Ascending aorta (tissue), 2 donors: ENCODE results near the gene BDNF. TPM values are rescaled to one million over a fixed set of nuclear protein-coding genes. Genes with fewer than 3 reads are reported as not detected.

Experiments used
- DNase-seq, 2 donors: peaks; one replicate each; pipeline ENCODE4 v3.0.0-alpha.2; 2019; ENCODE audit warnings: low spot score in 2 of 2
- H3K27ac ChIP-seq, 2 donors: fragments of 200-600 bp; sonication (generic); one replicate each; pipeline ENCODE4 v1.5.1; 2016 to 2017; ENCODE audit warnings: mild to moderate bottlenecking in 1 of 2
- H3K27me3 ChIP-seq: fragments of 200-600 bp; sonication (generic); one replicate; pipeline ENCODE4 v1.5.1; 2017
- H3K36me3 ChIP-seq, 2 donors: fragments of 200-600 bp; sonication (generic); one replicate each; pipeline ENCODE4 v1.5.1; 2016
- H3K4me1 ChIP-seq, 2 donors: fragments of 200-600 bp; sonication (generic); one replicate each; pipeline ENCODE4 v1.5.1; 2016 to 2017; ENCODE audit warnings: mild to moderate bottlenecking in 1 of 2
- H3K4me3 ChIP-seq, 2 donors: fragments of 200-600 bp; sonication (generic); one replicate each; pipeline ENCODE4 v1.5.1; 2016 to 2017; ENCODE audit warnings: mild to moderate bottlenecking in 1 of 2
- H3K9me3 ChIP-seq, 2 donors: fragments of 200-600 bp; sonication (generic); one replicate each; pipeline ENCODE4 v1.5.1; 2016
- intact Hi-C: fragments of 100-400 bp; cut with DNase I; formaldehyde crosslinking; loops from one replicate; pipeline ENCODE4 v1.15.1; 2023
- total RNA-seq: library from RNA; depleted of rRNA; stranded (reverse); fragments of >200 nt; gene quantifications from one replicate; pipeline ENCODE4 v1.1.0, GENCODE V29; 2016
- TF ChIP-seq, protein P1 (sequence below), 3 experiments: fragments of 200-600 bp in 2 of 3; fragments of 450-650 bp in 1 of 3; sonication (generic) in 2 of 3; IDR thresholded peaks; one replicate each; pipeline ENCODE4 v1.5.1; 2016 to 2019; ENCODE audit warnings: antibody characterized with exemption in 3 of 3, mild to moderate bottlenecking in 1 of 3, moderate library complexity in 1 of 3

BDNF gene
- total RNA-seq, 1 donor from 2014 or later = 4.7 TPM

- Histone ChIP-seq H3K9me3 (no peaks in the 10 kb centered on the region), H3K36me3 (no peaks in the 10 kb centered on the region), H3K4me1 (no peaks in the 10 kb centered on the region), H3K4me3 (no peak overlapping the region), H3K27ac (no peak overlapping the region), H3K27me3 (no peaks in the 10 kb centered on the region)
- intact Hi-C loops = no loop called here
- no peak for DNase-seq
- TF ChIP-seq, protein P1, sequence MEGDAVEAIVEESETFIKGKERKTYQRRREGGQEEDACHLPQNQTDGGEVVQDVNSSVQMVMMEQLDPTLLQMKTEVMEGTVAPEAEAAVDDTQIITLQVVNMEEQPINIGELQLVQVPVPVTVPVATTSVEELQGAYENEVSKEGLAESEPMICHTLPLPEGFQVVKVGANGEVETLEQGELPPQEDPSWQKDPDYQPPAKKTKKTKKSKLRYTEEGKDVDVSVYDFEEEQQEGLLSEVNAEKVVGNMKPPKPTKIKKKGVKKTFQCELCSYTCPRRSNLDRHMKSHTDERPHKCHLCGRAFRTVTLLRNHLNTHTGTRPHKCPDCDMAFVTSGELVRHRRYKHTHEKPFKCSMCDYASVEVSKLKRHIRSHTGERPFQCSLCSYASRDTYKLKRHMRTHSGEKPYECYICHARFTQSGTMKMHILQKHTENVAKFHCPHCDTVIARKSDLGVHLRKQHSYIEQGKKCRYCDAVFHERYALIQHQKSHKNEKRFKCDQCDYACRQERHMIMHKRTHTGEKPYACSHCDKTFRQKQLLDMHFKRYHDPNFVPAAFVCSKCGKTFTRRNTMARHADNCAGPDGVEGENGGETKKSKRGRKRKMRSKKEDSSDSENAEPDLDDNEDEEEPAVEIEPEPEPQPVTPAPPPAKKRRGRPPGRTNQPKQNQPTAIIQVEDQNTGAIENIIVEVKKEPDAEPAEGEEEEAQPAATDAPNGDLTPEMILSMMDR (IDR thresholded peaks at IDR 0.05) = no peak
Observed at GRCh38 chr11:27610946-27611345, 89.3 kb downstream of the BDNF start.

DNA sequence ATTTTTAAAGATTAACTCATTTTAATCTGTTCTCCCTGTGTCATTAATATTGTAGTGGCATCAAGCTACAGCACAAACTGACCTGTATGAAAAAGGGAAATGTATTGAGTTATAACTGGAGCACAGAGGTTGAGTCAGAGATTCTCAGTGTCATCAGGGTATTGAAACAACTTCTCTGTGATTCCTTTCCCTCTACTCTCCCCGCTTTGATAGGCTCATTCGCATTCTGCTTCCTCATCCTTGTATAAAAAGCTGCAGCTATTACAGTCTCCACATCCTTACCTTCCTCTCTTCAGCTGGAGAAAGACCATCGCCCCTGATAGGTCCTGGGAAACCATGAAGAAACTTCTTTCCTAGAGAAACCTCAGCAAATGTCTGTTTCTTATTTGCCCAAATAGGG lies 90.0 kb downstream of the BDNF start:
- TF ChIP-seq, protein P1 (IDR thresholded peaks at IDR 0.05) = no peak
- Histone ChIP-seq H3K4me1 (no peaks in the 10 kb centered on the region), H3K4me3 (no peak overlapping the region), H3K9me3 (no peaks in the 10 kb centered on the region), H3K27me3 (no peaks in the 10 kb centered on the region), H3K27ac (no peak overlapping the region), H3K36me3 (no peaks in the 10 kb centered on the region)
- DNase-seq = no peak
- intact Hi-C loops = no loop called here

- H3K4me1 ChIP-seq = no peaks in the 10 kb centered on the region
- no peaks in the 10 kb centered on the region for H3K27me3 ChIP-seq
- H3K27ac ChIP-seq = no peak overlapping the region
- intact Hi-C loops = no loop called here
- H3K9me3 ChIP-seq = no peaks in the 10 kb centered on the region
- H3K4me3 ChIP-seq = no peak overlapping the region
- DNase-seq = no peak
- H3K36me3 ChIP-seq = no peaks in the 10 kb centered on the region
- TF ChIP-seq, protein P1 (IDR thresholded peaks at IDR 0.05) = no peak
Observed at GRCh38 chr11:27608951-27609350, 91.3 kb downstream of the BDNF start.

- Histone ChIP-seq H3K4me1 (no peaks in the 10 kb centered on the region), H3K4me3 (no peak overlapping the region), H3K36me3 (no peaks in the 10 kb centered on the region), H3K27me3 (no peaks in the 10 kb centered on the region), H3K27ac (no peak overlapping the region), H3K9me3 (no peaks in the 10 kb centered on the region)
- intact Hi-C loops = no loop called here
- TF ChIP-seq, protein P1 (IDR thresholded peaks at IDR 0.05) = no peak
- no peak for DNase-seq
Observed at GRCh38 chr11:27605422-27605821, 94.8 kb downstream of the BDNF start.

Other genes with a start within 250 kb of the BDNF start
- gene LGR4, start 227.7 kb downstream of the BDNF start, total RNA-seq = 46.8 TPM
- 15.1 TPM for gene LIN7C, start 193.7 kb downstream of the BDNF start, total RNA-seq